ENCODE data around the gene SYT6. TPM values are rescaled to one million over a fixed set of nuclear protein-coding genes. Genes with fewer than 3 reads are reported as not detected.

The SYT6 gene
- total RNA-seq, 1 experiment from 2014 or later = not detected

DNA sequence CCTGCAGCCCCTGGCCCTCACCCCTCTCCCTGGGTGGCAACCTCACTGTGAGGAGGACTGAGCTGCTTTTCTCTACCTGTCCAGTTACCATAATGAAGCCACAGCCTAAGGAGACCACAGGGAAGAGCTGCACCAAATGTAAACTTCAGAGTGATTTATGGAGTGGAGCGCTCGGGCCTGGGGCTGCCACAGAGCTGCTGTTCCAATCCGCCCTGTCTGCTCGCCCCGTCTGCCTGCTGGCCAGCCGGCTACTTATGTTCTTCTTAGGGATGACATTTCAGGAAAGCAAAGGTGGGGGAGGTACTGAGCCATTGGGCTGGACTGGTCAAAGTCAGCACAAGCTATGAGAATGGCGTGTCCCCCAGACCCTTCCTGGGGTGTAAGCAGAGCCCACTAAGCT lies 17.9 kb downstream of the SYT6 start:
- no peak overlapping the region for H3K27ac ChIP-seq (ENCODE audit: low read depth, low read length)
- H3K27me3 ChIP-seq (ENCODE audit: insufficient read depth, low read length) = peaks cover 8% of the 10 kb centered on the region; the same call in 1 of the 2 replicates
- H3K4me1 ChIP-seq (ENCODE audit: control insufficient read depth in 1 of 2, insufficient read depth in 2 of 2, low read length in 2 of 2) = peaks cover 2% of the 10 kb centered on the region in 2 experiments; a peak in 2 of 4 replicates
- no peaks in the 10 kb centered on the region for H3K9me3 ChIP-seq (ENCODE audit: control insufficient read depth in 1 of 2, insufficient read depth in 1 of 2, low read depth in 1 of 2, low read length in 2 of 2)
- no peak overlapping the region for H3K9ac ChIP-seq (ENCODE audit: low read length)
- H3K4me3 ChIP-seq (replicated peaks in 1 of 2; ENCODE audit: low read depth in 1 of 2, low read length in 2 of 2) = no peak overlapping the region
- H3K36me3 ChIP-seq (ENCODE audit: control insufficient read depth in 1 of 2, insufficient read depth in 2 of 2, low read length in 2 of 2) = no peaks in the 10 kb centered on the region
- TF ChIP-seq EZH2 (IDR thresholded peaks at IDR 0.05) = no peak
- TF ChIP-seq EGR1 (IDR thresholded peaks at IDR 0.05; ENCODE audit: low read depth) = no peak
- TF ChIP-seq, protein P1, sequence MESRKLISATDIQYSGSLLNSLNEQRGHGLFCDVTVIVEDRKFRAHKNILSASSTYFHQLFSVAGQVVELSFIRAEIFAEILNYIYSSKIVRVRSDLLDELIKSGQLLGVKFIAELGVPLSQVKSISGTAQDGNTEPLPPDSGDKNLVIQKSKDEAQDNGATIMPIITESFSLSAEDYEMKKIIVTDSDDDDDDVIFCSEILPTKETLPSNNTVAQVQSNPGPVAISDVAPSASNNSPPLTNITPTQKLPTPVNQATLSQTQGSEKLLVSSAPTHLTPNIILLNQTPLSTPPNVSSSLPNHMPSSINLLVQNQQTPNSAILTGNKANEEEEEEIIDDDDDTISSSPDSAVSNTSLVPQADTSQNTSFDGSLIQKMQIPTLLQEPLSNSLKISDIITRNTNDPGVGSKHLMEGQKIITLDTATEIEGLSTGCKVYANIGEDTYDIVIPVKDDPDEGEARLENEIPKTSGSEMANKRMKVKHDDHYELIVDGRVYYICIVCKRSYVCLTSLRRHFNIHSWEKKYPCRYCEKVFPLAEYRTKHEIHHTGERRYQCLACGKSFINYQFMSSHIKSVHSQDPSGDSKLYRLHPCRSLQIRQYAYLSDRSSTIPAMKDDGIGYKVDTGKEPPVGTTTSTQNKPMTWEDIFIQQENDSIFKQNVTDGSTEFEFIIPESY (IDR thresholded peaks at IDR 0.05; ENCODE audit: extremely low read depth, insufficient replicate concordance, low read length) = no peak
- TF ChIP-seq SRF (IDR thresholded peaks at IDR 0.05; ENCODE audit: low read depth) = no peak
- TF ChIP-seq ZFX (IDR thresholded peaks at IDR 0.05) = no peak
- H4K20me1 ChIP-seq (ENCODE audit: insufficient read depth) = no peaks in the 10 kb centered on the region
- no peak overlapping the region for H2AFZ ChIP-seq (ENCODE audit: low read depth, low read length, poor library complexity, severe bottlenecking)
- no peaks in the 10 kb centered on the region for H3K79me2 ChIP-seq (ENCODE audit: insufficient read depth, low read length)
- DNase-seq (ENCODE audit: low read depth, low spot score) (no peak), ATAC-seq (no peak)
- ChIA-PET RAD21 (ENCODE audit: low non-redundant PET in 1 of 2, low total read pairs in 2 of 2, uncharacterized antibody in 2 of 2, unreplicated experiment in 2 of 2) (no interaction called here), POLR2A (no interaction called here), CTCF (no interaction called here)
- no TSS peak for BruUV-seq (replicated peaks)
- H3K9me2 ChIP-seq (ENCODE audit: insufficient read depth) = no peaks in the 10 kb centered on the region
- no peak overlapping the region for H3K4me2 ChIP-seq (ENCODE audit: low read length)
- intact Hi-C loops (cut with micrococcal nuclease) = no loop called here

DNA sequence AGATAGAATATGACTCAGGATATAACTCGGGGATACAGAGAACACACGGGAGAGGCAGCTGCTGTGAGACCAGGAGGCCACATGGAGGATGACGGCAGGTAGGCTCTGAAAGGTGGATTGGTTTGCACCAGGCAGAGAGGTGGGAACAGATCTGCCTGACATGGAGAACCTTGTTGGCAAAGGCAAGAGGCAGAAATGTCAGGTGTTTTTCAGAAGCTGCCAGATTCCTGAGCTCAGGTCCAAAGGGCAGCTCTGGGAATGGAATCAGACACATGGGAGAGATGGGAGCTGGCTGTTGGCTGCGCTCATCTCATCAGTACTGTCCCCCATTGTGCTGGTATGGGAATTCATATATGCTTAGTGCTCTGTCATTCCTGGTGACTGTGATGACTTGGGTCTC lies 19.2 kb downstream of the SYT6 start:
- Histone ChIP-seq H3K27me3 (ENCODE audit: insufficient read depth, low read length) (peaks cover 13% of the 10 kb centered on the region; the same call in 1 of the 2 replicates), H3K27ac (ENCODE audit: low read depth, low read length) (no peak overlapping the region), H3K9ac (ENCODE audit: low read length) (no peak overlapping the region), H3K79me2 (ENCODE audit: insufficient read depth, low read length) (no peaks in the 10 kb centered on the region), H3K4me2 (ENCODE audit: low read length) (no peak overlapping the region), H4K20me1 (ENCODE audit: insufficient read depth) (no peaks in the 10 kb centered on the region), H3K4me3 (replicated peaks in 1 of 2; ENCODE audit: low read depth in 1 of 2, low read length in 2 of 2) (no peak overlapping the region), H3K36me3 (ENCODE audit: control insufficient read depth in 1 of 2, insufficient read depth in 2 of 2, low read length in 2 of 2) (no peaks in the 10 kb centered on the region), H3K4me1 (ENCODE audit: control insufficient read depth in 1 of 2, insufficient read depth in 2 of 2, low read length in 2 of 2) (peaks cover 4 to 5% of the 10 kb centered on the region in 2 experiments; a peak in 2 of 4 replicates), H3K9me3 (ENCODE audit: control insufficient read depth in 1 of 2, insufficient read depth in 1 of 2, low read depth in 1 of 2, low read length in 2 of 2) (no peaks in the 10 kb centered on the region), H3K9me2 (ENCODE audit: insufficient read depth) (no peaks in the 10 kb centered on the region), H2AFZ (ENCODE audit: low read depth, low read length, poor library complexity, severe bottlenecking) (no peak overlapping the region)
- ChIA-PET CTCF (no interaction called here), POLR2A (no interaction called here), RAD21 (ENCODE audit: low non-redundant PET in 1 of 2, low total read pairs in 2 of 2, uncharacterized antibody in 2 of 2, unreplicated experiment in 2 of 2) (no interaction called here)
- ATAC-seq (no peak), DNase-seq (ENCODE audit: low read depth, low spot score) (no peak)
- no TSS peak for BruUV-seq (replicated peaks)
- intact Hi-C loops (cut with micrococcal nuclease) = no loop called here
- TF ChIP-seq YY1 (IDR thresholded peaks at IDR 0.05; ENCODE audit: extremely low read depth, insufficient replicate concordance, low read depth, low read length) = no peak
